ENCODE results near the gene PRKCA.

PRKCA gene

GRCh38 chr17:66799849-66800537 lies 497.6 kb downstream of the PRKCA start:
- no peak for ATAC-seq
- TF ChIP-seq ZNF8 (CRISPR knock-in tag; IDR thresholded peaks at IDR 0.05) (no peak), ZFP30 (CRISPR knock-in tag; IDR thresholded peaks at IDR 0.05) (no peak), PPARA (CRISPR knock-in tag; IDR thresholded peaks at IDR 0.05; ENCODE audit: borderline replicate concordance) (no peak), RARB (CRISPR knock-in tag; IDR thresholded peaks at IDR 0.05) (no peak), SNAI2 (CRISPR knock-in tag; IDR thresholded peaks at IDR 0.05) (no peak), PATZ1 (CRISPR knock-in tag; IDR thresholded peaks at IDR 0.05; ENCODE audit: borderline replicate concordance) (no peak), ZFP3 (CRISPR knock-in tag; IDR thresholded peaks at IDR 0.05) (no peak), OSR1 (CRISPR knock-in tag; IDR thresholded peaks at IDR 0.05) (no peak), BACH2 (CRISPR knock-in tag; IDR thresholded peaks at IDR 0.05; ENCODE audit: borderline replicate concordance) (no peak), ISL1 (CRISPR knock-in tag; IDR thresholded peaks at IDR 0.05) (no peak), CSDC2 (CRISPR knock-in tag; IDR thresholded peaks at IDR 0.05) (no peak), CREB5 (CRISPR knock-in tag; IDR thresholded peaks at IDR 0.05; ENCODE audit: low read depth) (no peak), ZC3H10 (CRISPR knock-in tag; IDR thresholded peaks at IDR 0.05) (no peak), ZNF70 (CRISPR knock-in tag; IDR thresholded peaks at IDR 0.05) (no peak)
- TF ChIP-seq, protein P1, sequence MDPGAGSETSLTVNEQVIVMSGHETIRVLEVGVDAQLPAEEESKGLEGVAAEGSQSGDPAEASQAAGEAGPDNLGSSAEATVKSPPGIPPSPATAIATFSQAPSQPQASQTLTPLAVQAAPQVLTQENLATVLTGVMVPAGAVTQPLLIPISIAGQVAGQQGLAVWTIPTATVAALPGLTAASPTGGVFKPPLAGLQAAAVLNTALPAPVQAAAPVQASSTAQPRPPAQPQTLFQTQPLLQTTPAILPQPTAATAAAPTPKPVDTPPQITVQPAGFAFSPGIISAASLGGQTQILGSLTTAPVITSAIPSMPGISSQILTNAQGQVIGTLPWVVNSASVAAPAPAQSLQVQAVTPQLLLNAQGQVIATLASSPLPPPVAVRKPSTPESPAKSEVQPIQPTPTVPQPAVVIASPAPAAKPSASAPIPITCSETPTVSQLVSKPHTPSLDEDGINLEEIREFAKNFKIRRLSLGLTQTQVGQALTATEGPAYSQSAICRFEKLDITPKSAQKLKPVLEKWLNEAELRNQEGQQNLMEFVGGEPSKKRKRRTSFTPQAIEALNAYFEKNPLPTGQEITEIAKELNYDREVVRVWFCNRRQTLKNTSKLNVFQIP (CRISPR knock-in tag; IDR thresholded peaks at IDR 0.05; ENCODE audit: borderline replicate concordance, low read depth): no peak
- TF ChIP-seq, protein P2, sequence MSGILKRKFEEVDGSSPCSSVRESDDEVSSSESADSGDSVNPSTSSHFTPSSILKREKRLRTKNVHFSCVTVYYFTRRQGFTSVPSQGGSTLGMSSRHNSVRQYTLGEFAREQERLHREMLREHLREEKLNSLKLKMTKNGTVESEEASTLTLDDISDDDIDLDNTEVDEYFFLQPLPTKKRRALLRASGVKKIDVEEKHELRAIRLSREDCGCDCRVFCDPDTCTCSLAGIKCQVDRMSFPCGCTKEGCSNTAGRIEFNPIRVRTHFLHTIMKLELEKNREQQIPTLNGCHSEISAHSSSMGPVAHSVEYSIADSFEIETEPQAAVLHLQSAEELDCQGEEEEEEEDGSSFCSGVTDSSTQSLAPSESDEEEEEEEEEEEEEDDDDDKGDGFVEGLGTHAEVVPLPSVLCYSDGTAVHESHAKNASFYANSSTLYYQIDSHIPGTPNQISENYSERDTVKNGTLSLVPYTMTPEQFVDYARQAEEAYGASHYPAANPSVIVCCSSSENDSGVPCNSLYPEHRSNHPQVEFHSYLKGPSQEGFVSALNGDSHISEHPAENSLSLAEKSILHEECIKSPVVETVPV (CRISPR knock-in tag; IDR thresholded peaks at IDR 0.05): no peak
- TF ChIP-seq, protein P3, sequence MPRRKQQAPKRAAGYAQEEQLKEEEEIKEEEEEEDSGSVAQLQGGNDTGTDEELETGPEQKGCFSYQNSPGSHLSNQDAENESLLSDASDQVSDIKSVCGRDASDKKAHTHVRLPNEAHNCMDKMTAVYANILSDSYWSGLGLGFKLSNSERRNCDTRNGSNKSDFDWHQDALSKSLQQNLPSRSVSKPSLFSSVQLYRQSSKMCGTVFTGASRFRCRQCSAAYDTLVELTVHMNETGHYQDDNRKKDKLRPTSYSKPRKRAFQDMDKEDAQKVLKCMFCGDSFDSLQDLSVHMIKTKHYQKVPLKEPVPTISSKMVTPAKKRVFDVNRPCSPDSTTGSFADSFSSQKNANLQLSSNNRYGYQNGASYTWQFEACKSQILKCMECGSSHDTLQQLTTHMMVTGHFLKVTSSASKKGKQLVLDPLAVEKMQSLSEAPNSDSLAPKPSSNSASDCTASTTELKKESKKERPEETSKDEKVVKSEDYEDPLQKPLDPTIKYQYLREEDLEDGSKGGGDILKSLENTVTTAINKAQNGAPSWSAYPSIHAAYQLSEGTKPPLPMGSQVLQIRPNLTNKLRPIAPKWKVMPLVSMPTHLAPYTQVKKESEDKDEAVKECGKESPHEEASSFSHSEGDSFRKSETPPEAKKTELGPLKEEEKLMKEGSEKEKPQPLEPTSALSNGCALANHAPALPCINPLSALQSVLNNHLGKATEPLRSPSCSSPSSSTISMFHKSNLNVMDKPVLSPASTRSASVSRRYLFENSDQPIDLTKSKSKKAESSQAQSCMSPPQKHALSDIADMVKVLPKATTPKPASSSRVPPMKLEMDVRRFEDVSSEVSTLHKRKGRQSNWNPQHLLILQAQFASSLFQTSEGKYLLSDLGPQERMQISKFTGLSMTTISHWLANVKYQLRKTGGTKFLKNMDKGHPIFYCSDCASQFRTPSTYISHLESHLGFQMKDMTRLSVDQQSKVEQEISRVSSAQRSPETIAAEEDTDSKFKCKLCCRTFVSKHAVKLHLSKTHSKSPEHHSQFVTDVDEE (CRISPR knock-in tag; IDR thresholded peaks at IDR 0.05): no peak

- ATAC-seq: no peak
- TF ChIP-seq RARB (CRISPR knock-in tag; IDR thresholded peaks at IDR 0.05) (no peak), TCF4 (CRISPR knock-in tag; IDR thresholded peaks at IDR 0.05; ENCODE audit: borderline replicate concordance) (no peak), PPARA (CRISPR knock-in tag; IDR thresholded peaks at IDR 0.05; ENCODE audit: borderline replicate concordance) (no peak)
- TF ChIP-seq, protein P3 (CRISPR knock-in tag; IDR thresholded peaks at IDR 0.05): no peak
These were observed 501.1 kb downstream of the PRKCA start for GRCh38 chr17:66803474-66803951.
